SK-N-MC (cell line): ENCODE results near the gene ELOVL1.

Experiments
- DNase-seq: peaks from one replicate; pipeline ENCODE4 v3.0.0-alpha.2; 2011; ENCODE audit warnings: low read depth, low spot score
- H3K27ac ChIP-seq: fragments of 200-600 bp; sonication (generic); 2 replicates; pipeline ENCODE4 v1.5.1; 2016; ENCODE audit warnings: mixed run types
- H3K36me3 ChIP-seq: fragments of 200-600 bp; sonication (generic); 2 replicates; pipeline ENCODE4 v1.6.1; 2017; ENCODE audit warnings: antibody characterized with exemption, low read length, mixed read lengths; ENCODE audit not compliant: insufficient read depth
- H3K4me3 ChIP-seq: fragments of 200-600 bp; sonication (generic); 2 replicates; pipeline ENCODE4 v1.5.1; 2016
- H3K9ac ChIP-seq: fragments of 200-600 bp; sonication (generic); 2 replicates; pipeline ENCODE4 v1.8.0; 2017; ENCODE audit warnings: mixed run types, mixed read lengths; ENCODE audit not compliant: insufficient read length
- H3K9me3 ChIP-seq: fragments of 200-600 bp; sonication (generic); 2 replicates; pipeline ENCODE4 v1.6.1; 2017; ENCODE audit warnings: low read depth, mild to moderate bottlenecking, antibody characterized with exemption, low read length, moderate library complexity, mixed read lengths
- EZH2 ChIP-seq: fragments of 200-600 bp; sonication (generic); IDR thresholded peaks from one replicate; pipeline ENCODE4 v1.6.1; 2017; ENCODE audit warnings: antibody characterized with exemption
- FOXP2 ChIP-seq: optimal IDR thresholded peaks from 2 replicates; pipeline ENCODE3; 2011; ENCODE audit warnings: mild to moderate bottlenecking, moderate library complexity; ENCODE audit not compliant: insufficient read depth; ENCODE audit errors: extremely low read length, control extremely low read depth
- POLR2AphosphoS5 ChIP-seq: IDR thresholded peaks from 2 replicates; pipeline ENCODE4 v1.6.1; 2012; ENCODE audit warnings: mild to moderate bottlenecking, low read depth, low read length, borderline replicate concordance

ELOVL1 gene

DNA sequence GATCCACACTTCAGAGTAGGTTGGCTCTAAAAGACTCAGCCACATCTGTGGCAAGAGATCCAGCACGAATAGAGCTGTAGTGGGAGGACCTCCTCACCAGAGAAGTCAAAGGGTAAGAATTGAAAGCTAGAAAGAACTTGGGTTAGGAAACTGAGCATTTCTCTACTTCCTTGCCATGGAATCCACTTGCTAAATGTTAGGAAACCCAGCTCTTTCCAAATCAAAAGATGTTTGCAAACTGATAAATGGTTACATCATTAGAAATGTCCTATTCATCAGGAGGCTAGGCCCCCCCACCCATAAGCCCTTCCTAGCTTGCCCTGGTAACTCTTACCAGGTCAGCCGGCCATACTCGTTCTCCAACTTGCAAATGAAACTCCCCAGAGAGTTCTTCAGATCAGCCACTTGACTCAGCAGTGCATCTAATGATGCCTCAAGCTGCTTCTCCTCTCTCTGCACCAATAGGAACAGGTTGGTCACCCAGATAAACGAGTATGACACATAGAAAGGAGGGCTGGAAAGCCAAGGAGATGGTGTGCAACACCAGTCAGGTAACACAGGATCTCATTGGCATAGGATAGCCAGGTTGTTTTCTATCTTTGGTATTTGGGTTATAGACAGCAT lies 20.3 kb upstream of the ELOVL1 start:
- H3K36me3 ChIP-seq, result peaks cover 39% of the 10 kb centered on the region
- H3K4me3 ChIP-seq, result no peak overlapping the region
- H3K27ac ChIP-seq, result no peak overlapping the region
- no peak for DNase-seq
- TF ChIP-seq POLR2AphosphoS5, result no peak
- TF ChIP-seq FOXP2, result no peak
- no peak for TF ChIP-seq EZH2
- H3K9me3 ChIP-seq, result no peaks in the 10 kb centered on the region
- H3K9ac ChIP-seq, result no peak overlapping the region

DNA sequence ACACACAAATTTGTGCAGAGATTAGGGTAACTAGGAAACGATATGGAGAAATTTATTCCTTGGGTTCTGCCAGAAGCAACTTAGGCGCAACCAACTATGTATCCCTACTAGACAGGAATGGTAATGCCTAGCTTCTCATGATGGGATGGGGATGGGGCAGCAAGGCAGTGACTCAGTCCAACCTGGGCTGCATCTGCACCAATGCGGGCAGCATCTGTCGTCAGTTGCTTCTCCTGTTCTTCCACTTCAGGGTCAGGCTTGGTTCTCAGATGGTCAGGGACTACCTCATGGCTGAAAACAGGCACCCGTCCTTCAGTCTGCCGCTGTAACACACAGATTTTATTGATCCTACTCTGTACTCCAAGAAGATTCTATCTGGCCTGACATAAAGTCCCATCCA lies 18.9 kb upstream of the ELOVL1 start:
- Histone ChIP-seq H3K27ac (no peak overlapping the region), H3K9ac (no peak overlapping the region), H3K36me3 (peaks cover 42% of the 10 kb centered on the region), H3K9me3 (no peaks in the 10 kb centered on the region), H3K4me3 (no peak overlapping the region)
- DNase-seq, result no peak
- TF ChIP-seq POLR2AphosphoS5 (no peak), EZH2 (no peak), FOXP2 (no peak)

DNA sequence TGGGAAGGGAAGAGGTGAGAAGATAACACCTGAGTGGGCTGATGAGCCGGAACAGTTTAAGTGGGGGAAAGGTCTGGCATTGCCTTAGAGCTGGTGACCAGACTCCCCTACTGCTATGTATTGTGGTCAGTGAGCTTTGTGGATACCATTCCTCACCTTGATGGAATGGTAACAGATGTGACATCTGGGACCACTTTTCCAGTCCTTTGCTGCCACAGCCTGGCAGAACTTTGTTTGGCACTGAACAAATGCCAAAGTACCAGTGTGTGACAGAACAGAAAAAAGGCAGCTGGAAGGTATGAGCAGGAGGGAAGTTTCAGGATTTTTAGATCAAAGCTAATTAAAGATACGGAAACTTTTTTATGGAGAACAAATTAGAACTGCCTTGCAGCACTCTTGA lies 15.6 kb upstream of the ELOVL1 start:
- Histone ChIP-seq H3K9me3 (no peaks in the 10 kb centered on the region), H3K4me3 (no peak overlapping the region), H3K36me3 (peaks cover 42% of the 10 kb centered on the region), H3K27ac (no peak overlapping the region), H3K9ac (no peak overlapping the region)
- DNase-seq, result no peak
- TF ChIP-seq FOXP2 (no peak), EZH2 (no peak), POLR2AphosphoS5 (no peak)

DNA sequence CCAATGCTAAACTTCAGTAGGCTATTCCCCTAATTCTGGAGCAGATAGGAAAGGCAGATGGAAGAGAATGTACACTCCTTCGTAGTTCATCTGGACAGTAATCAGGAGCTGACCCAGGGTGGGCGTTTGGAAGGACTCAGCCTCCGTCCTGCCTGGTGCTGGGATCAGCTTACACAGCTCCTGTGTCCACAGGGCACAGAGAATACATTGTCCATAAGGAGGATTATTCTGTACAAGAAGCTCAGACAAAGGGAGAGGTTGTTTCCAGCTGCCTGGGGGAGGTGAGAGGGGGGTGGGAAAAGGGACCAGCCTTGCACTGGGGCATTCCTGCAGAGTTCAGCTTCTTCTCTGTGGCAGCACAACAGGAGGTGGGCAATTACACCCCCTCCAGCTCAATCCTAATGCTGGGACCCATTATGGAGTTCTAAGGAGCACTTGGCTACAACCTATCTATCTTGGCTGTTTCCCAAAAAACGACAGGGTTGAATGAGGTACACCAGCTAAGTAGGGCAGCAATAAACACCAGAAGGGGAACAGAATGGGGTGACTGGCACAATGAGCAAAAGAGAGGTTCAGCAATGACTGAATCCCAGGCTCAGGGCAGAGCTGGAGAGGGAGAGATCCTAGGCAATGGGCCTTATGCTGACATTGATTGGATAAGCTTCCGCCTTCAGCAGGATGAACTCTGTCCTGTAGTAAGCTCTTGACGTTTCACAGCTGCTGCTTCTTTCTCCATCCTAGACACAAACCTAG lies 14.4 kb upstream of the ELOVL1 start:
- Histone ChIP-seq H3K36me3 (peaks cover 42% of the 10 kb centered on the region), H3K27ac (no peak overlapping the region), H3K9me3 (no peaks in the 10 kb centered on the region), H3K9ac (no peak overlapping the region), H3K4me3 (no peak overlapping the region)
- DNase-seq, result no peak
- TF ChIP-seq FOXP2 (no peak), EZH2 (no peak), POLR2AphosphoS5 (no peak)

DNA sequence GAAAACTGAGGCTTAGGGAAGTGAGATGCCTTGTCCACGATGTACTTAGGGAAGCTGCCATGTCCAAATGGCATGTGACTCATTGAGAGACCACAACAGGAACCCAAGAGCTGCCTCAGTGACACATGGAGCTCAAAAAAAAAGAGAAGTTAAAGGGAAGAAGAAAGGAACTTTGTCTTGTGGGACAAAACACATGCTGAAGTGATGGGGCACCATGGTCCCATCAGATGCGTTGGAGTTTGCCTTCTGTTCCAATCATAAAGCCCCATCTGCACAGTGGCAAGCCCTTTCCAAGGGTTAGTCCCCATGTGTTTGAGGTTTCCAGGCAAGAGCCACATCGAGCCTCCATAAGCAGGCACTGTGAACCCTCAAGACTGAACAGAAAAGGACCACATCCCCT lies 13.8 kb upstream of the ELOVL1 start:
- TF ChIP-seq EZH2, result no peak
- Histone ChIP-seq H3K4me3 (no peak overlapping the region), H3K27ac (no peak overlapping the region), H3K9ac (no peak overlapping the region), H3K9me3 (no peaks in the 10 kb centered on the region), H3K36me3 (peaks cover 38% of the 10 kb centered on the region)
- DNase-seq, result no peak

DNA sequence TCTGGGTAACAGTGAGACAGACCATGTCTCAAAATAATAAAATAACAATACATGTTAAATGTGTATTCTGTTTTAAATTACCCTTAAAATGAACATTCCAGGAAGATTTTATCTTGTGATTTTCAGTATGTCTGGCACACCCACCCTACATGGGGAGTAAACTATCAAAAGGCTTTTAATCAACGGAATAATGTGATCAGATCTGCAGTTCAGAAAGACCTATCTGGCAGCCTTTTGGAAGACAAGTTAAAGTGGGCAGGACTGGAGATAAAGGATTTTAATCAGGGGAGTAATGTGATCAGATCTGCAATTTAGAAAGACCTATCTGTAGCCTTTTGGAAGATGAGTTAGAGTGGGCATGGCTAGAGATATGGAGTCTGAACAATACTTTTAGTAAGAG lies 11.7 kb upstream of the ELOVL1 start:
- no peak for DNase-seq
- Histone ChIP-seq H3K9me3 (no peaks in the 10 kb centered on the region), H3K9ac (no peak overlapping the region), H3K36me3 (peaks cover 16% of the 10 kb centered on the region; the same call in 1 of the 2 replicates), H3K4me3 (no peak overlapping the region), H3K27ac (no peak overlapping the region)
- TF ChIP-seq POLR2AphosphoS5 (no peak), EZH2 (no peak), FOXP2 (no peak)

DNA sequence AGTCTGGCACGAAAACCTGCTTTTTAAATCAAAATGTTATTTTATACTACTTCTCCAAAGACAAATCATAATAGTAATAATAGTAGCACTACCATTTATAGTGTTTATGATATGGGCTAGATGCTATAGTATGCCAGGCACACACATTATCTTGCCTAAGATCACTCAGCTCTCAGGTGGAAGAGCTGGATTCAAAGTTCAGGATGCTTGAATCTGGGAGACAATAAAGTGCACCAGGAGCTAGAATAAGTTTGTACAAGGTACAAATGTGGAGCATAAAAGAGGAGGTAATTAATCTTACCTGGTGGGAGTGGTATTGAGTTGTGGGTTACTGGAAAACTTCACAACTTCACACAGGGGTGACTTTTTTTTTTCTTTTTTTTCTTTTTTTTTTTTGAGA lies 10.0 kb upstream of the ELOVL1 start:
- Histone ChIP-seq H3K9ac (no peak overlapping the region), H3K27ac (no peak overlapping the region), H3K36me3 (peaks cover under 1% of the 10 kb centered on the region; the same call in 1 of the 2 replicates), H3K4me3 (no peak overlapping the region), H3K9me3 (no peaks in the 10 kb centered on the region)
- TF ChIP-seq EZH2 (no peak), POLR2AphosphoS5 (no peak), FOXP2 (no peak)
- no peak for DNase-seq

DNA sequence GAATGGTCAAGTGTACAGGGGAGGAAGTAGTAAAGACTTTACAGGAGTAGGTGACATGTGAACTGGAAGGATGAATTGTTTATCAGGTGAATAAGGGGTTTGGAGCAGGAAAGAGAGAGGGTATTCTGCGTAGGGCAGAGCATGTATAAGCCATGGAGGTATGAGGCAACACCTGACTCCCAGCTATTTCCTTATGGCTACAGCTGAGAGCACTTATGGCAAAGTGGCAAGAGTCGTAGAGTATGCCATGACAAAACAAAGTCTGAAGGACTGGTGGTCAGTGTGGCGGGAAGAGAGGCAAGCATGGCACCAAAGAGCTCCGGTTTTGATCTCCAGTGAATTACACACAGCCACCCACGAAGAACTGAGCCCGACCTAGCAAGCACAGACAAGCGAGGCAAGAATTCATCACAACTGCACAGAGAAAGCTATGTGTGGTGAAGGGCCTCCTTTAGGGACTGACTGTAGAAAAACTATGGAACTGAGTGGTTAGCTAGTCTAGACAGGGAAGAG lies 9.0 kb upstream of the ELOVL1 start:
- Histone ChIP-seq H3K4me3 (no peak overlapping the region), H3K9me3 (no peaks in the 10 kb centered on the region), H3K36me3 (no peaks in the 10 kb centered on the region), H3K9ac (no peak overlapping the region), H3K27ac (no peak overlapping the region)
- TF ChIP-seq EZH2 (no peak), POLR2AphosphoS5 (no peak), FOXP2 (no peak)
- no peak for DNase-seq
